NK-92 treated with Interleukin-12 subunit alpha and Interleukin-12 subunit beta, amount 100 ng/mL, for 24 hours (cell line): ENCODE data around the gene BABAM1.
A peak's percentile ranks its signal among the peaks of the same experiment; 100 is the strongest.

Source experiments
- DNase-seq: peaks from one replicate; lab custom pipeline; 2025; lab: John Stamatoyannopoulos, UW

BABAM1 gene

DNA sequence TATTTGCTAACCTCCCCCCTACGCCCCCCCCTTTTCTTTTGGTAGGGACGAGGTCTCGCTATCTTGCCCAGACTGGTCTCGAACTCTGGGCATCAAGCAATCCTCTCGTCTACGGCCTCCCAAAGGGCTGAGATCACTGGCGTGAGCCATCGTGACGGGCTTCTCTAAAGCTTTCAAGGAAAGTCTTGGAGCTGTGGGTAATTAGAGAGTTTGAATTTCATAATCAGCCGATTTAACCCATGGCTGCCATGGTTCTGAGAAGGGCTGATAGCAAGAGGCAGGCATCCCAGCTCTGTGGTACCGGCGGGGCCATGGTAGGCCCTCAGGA is 36.7 kb downstream of the BABAM1 start:
- DNase-seq: no peak

DNA sequence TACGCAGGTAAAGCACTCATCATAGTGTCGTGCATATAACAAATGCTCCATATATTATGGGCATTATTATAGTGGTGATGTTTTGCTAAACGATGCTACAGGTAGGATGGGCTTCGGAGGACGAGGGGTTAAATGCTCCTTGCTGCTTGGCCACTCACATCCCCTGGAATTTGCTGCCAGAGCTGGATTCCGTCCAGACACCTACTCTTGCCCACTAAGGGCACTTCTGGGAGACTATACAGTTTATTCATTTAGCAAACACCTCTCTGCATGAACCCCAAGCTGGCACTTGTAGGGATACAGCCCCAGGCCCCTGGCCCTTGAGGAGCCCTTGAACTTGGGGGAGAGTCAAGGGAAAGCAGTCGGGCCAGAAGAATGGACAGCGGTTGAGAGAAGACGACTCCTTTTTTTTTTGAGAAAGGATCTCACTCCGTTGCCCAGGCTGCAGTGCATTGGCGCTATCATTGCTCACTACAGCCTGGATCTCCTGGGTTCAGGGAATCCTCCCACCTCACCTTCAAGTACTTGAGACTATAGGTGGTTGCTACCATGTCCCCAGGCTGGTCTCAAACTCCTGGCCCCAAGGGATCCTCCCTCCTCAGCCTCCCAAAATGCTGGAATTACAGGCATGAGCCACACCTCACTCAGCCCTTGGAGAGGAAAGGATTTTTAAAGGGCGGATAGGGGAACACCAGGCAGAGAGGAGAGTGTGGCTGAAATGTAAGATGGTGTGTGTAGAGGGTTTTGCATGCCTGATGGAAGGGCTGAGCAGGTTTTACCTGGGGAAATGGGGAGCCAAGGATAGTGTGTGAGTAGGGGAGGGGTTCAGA is 37.4 kb downstream of the BABAM1 start:
- DNase-seq: no peak

DNA sequence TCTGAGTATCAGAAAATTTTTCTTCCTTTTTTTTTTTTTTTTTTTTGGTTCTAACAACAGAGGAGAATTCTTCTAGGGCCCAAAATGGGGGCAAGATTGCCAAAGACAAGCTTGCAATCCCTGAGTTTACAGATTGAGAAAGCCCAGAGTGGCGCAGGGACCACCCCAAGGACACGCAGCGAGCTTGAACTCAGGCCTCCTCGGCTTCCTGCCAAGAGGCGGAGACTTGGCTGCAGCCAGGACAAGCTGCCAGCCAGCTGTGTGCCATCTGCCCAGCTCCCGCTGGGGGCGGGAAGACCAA is 37.9 kb downstream of the BABAM1 start:
- no peak for DNase-seq

DNA sequence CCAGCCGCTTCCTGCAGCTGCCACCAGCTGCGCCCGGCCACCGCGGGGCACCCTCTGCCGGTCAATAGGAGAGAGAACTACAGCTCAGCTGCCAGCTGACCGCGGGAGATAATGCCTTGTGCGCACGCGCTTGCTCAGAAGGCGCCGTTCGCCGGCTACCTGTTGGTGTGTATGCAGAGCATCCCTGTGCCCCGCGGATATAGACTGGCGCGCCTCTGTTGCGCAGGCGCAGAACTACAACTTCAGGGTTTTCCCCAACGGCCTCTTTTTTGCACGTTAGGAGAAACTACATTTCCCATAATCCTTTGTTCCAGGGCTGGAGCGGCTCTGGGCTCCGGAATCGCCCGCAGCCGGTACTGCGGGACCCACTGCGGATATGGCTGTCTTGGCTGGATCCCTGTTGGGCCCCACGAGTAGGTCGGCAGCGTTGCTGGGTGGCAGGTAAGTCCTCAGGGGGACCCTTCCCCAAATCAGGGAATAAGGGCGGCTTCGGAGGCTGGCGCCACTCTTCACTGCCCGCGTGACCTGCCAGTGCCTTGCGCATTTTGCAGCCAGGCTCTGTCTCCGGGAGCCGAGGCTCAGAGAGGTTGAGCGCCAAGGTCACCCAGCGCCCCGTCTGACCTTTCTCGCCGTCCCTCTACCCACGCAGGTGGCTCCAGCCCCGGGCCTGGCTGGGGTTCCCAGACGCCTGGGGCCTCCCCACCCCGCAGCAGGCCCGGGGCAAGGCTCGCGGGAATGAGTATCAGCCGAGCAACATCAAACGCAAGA is 38.5 kb downstream of the BABAM1 start, which contains the start of gene MRPL34:
Gene MRPL34, plus strand, starts transcription at position 356 of the 768 bp plus-strand sequence. Its CDS starts 21 bp downstream, at position 377.
- DNase-seq: peak; percentile 98

DNA sequence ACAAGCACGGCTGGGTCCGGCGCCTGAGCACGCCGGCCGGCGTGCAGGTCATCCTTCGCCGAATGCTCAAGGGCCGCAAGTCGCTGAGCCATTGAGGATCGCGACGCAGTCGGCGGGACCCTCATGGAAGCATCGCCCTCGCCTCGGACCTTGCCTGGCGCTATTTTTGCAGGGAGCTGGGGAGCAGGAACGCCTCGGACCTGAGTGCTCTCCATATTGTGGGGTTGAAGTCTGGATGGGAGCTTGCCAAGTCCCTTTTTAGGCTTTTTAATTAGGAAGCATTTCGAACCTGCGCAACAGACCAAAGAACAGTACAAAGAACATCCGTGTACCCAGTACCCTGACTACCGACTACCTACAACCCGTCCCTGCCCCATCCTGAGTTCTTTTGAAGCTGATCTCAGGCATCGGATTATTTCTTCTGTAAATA is 39.1 kb downstream of the BABAM1 start:
- DNase-seq: no peak

DNA sequence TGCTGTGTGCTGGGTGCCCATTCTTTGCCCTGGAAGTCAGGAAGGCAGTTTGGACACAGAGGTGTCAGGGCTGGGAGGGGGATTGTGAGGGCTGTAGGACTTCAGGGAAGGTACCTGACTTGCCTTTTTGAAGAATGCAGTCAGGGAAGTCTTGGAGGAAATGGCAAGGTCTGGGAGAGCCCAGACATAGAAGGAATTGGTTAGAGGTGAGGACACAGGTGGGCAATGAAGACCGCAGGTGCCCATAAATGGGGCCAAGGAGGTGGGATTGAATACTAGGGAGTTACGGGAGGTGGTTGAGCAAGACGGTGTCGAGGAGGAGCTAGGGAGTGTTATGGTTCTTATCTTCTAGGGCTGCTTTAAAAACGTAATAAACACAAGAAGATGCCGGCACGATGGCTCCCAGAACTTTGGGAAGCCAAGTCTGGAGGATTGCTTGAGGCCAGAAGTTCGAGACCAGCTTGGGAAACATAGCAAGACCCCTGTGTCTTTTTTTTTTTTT is 40.7 kb downstream of the BABAM1 start:
- no peak for DNase-seq

DNA sequence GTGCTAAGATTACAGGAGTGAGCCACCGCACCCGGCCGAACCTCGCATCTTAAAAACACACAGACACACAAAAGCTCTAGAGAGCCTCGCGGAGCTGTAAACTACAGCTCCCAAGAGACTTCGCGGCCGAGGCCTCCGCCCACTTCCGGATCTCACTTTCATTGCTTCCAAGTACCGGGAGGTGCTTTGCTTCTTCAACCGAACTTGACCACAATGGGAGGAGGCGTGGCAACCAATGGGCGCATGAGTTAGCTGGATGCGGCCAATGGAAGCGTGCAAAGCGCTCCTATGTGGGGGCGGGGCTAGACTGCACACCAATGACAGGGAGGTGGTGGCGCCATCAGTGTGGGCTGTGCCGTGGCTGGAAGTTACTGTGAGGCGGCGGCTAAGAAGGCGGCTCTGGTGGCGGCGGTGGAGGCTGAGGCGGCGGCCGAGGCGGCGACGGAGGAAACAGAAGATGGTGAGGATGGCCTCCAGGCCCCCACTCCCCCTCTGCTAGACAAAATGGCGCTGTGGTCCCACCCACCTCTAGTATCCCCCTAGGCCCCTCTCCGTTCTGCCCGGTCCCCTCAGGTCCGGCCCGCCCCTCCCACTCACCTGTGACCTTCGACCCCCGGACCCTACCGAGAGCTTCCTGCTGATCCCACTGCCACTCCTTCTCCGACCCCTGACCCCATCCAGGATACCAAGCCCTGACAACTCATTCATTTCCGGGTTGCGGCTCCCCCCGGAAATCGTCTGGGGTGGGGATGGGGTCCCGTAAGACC is 42.1 kb downstream of the BABAM1 start, which contains the start of gene DDA1:
Gene DDA1, plus strand, starts transcription at position 366 of the 767 bp plus-strand sequence. Its CDS starts 92 bp downstream, at position 458.
- peak; percentile 99 for DNase-seq

DNA sequence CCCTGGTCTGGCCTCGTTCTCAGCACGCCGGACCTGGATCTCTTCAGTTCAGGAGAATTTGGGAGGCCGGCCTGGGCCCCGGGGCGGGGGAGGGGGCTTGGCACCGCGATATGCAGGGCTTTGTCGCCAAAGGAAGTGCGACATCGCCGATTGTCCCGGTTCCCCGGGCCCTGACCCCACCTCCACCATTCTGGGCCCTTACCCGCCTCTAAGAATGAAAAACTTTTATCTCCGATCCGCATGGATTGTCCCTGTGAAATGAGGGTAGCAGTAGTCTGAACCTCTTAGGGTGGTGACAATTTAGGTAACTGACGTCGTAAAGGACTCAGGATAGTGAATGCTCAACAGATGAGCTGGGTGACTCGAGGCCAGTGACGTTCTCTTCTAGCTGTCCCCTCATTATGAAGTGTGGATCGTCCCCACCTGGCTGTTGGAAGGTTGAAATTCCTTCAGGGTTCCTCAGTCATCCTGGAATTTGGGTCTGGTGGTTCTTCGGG is 42.8 kb downstream of the BABAM1 start:
- no peak for DNase-seq

DNA sequence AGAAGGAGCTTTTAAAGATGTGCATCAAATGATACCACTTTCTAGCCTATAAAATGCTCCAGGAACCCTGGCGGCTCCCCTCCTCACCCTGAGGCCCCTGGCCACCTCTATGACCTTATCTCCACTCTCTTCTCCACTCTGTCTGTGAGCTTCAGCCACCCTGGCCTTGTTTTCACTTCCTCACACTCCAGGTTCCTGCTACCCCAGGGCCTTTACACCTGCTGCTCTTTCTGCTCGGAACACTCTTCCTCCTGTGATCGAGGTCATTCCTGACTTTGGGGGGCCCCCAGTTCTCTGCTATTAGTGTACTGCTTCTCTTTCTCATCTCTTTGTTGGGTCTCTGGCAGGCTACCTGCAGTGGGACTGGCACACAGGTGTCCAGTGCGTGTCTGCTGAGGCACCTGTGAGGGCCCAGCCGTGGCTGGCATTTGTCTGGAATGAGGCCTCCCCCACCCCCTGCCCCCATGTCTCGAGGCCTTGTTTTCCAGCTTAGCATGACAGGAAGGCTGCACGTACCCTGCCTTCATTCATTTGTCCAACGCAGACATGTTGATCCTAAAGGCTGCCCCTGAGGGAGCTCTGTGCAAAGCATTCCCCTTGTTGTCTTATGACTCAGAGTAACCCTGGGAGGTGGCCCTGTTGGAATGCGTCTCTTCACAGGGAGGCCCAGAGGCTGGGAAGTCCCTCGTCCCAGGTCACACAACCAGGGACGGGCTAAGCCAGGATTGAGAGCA is 44.4 kb downstream of the BABAM1 start:
- no peak for DNase-seq

DNA sequence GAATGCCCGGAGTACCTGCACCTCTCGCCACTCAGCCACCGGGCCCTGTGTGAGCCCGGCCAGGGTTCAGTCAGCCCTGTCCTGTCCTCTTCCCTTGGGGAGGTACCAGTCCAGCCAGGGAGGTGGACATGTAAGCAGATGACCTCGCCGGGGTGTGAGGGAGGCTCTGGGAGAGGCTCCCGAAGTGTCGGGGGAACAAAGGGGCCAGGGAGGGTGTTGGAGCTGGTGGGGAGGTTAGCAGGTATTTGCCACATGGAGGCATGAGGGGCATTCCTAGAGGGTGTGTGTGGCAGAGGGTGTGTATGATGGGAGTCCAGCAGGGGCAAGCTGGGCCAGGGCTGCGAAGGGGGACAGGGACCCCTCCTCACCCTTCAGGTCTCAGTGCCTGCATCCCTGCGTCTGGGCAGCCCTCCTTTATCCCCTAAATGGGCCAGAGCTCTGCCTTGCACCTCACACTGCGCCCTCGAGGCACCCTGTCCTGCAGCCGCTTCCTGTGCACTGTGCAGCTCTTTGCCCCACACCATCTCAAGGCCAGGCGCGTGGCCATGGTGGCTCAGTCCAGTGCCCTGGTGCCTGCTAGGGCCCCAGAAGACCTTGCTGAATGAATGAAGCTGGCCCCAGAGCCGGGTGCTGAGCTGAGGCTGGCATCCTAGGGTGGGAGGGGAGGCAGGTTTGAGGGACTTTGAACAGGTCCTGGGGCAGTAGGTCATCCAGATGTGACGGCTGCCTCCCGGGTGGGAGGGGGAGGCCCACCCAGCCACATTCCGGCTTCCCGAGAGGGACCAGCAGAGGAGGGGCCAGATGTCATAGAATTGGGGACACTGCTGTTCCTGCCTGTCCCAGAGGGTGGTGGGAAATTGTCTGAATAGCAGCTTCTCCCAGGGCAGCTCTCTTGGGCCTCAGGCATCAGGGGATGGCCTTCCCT is 45.2 kb downstream of the BABAM1 start:
- DNase-seq: no peak

DNA sequence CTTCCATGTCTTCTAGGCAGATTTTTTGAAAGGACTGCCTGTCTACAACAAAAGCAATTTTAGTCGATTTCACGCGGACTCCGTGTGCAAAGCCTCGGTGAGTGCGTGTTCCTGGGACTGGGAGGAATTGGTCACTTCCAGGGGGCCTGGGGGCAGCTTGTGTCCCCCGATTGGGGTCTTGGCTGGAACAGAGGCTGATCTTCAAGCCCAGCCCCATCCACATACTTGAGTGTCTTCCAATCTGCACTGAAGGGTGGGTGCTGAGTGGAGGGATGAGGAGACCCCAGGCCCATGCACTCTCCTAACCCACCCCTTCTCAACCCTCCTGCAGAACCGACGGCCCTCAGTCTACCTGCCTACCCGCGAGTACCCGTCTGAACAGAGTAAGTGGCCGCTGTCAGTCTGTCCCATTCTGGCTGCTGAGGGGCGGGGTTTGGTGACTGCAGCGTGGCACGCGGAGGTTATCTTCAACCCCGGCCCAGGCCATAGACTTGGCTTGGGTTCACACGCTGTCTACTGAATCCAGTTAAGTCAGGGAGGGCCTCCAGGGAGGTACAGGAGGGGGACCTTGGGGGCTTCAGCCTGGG is 46.9 kb downstream of the BABAM1 start:
- DNase-seq: no peak

DNA sequence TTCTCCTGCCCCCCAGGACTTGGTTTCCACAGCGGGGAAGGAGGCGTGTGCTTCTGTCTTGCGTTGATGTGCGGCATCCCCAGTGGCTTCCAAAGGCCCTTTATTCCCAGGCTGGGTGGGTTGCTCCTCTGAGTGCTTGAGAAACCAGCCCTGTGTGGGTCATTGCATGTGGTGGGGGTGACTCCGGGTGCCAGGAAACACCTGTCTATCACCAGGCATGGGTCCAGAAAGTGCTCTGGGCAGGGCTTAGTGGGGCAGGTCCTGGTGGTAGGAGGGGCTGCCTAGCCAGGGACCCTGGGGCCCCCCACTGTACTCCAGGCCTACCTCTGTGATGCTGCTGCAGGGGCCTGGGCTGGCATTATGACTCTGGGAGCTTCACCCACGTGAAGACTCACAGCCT is 51.7 kb downstream of the BABAM1 start:
- DNase-seq: no peak

DNA sequence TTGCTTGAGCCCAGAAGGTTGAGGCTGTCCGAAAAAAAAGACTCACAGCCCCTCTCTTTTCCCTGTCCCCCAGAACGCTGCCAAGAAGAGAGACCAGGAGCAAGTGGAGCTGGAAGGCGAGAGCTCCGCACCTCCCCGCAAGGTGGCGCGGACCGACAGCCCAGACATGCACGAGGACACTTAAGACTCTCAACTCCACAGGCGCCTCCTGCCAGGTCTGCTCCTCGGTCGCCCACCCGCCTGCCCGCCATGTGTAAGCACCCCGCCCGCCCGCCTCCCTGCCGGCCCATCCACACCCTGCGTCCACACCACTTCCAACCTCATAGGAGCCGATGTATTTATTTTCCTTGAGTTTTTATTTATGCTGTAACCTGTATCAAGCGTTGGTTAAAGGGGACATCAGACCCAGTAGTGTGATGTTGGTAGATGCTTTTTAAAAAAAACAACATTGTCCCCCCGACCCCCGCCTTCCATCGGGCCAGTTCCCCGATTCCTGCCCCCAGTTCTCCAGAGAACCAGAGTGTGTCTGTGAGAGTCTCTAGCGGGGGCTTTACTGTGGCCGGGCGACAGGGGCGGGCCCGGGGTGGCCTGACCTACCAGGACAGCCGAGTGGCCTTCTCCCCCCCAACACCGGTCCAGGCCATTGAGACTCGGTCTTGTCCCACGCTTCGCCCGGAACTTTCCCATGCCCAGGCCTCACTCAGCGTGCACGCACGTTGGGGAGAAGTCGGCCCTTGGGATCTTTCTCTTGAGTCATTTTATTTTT is 52.4 kb downstream of the BABAM1 start:
- DNase-seq: no peak

DNA sequence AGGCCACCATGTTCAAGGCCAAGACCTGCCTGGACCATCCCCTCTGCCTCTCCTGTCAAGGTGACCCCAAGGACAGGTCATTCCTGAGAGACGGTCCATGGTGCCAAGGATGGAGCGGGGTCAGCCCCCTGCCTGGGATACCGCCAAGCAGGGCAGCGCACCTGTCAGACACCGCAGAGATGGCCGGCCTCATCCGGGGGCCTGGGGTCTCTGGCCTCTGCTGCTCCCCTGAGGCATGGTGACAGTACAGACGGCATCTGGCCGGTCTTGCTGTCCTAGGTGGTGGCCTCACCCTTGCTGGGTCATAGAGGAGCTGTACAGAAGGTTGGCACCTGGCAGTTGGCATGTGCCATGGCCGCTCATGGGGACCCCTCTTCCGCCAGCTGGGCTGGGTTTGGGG is 53.2 kb downstream of the BABAM1 start:
- no peak for DNase-seq

DNA sequence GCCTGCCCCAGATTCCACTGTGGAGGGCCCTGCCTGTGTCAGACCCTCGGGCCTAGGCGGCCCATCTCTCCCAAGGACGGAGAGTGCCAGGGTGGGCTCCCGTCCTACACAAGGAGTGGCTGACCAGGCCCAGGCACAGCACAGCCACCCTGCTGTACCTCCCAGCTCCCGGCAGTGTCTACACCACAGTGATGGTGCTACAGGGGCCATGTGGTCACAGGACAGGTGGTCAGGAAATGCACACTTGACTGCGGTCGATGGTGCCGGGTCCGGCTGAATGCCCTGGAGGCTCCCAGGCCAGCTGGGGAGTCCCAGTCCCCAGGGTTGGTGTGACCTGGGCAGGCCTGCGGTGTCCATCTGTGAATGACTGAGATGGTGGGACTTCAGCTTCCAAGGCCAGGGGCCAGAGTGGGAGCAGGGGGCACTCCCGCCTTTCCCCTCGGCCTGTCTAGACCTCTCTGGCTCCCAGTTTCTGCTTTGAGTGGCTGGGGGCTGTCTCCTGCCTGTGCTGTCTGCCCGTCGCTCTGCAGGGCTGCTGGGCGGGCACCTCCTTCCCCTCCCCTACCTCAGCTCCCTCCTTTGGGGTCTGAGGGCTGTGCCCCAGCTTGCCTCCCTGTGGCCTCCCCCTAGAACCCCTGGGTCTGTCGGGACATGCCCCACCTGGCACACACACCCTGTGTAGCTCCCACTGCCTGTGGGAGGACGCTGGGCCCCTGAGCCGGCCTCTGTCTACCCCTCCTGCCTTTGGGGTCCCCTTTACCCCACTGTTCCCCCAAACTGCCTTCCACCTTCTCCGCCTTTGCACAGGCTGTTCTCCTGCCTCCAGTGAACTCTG is 54.6 kb downstream of the BABAM1 start:
- no peak for DNase-seq

DNA sequence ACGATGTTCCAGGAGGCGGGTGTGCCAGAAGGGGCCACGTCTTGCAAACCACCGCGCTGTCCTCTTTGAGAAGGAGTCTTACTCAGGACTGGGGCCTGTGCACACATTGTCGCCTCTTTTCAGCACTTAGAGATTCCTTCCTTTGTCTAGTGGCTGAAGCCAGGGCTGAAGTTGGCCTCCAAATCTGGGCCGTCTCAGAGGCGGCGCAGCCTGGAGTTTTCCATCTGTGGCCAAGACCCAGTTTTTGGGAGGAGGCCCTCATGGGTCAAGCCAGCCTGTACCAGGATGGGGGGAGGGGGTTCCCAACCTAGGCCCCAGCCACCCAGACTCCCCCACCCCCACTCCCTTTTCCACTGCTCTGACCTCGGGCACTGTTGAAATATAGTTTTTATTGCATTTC is 55.6 kb downstream of the BABAM1 start:
- DNase-seq: no peak

DNA sequence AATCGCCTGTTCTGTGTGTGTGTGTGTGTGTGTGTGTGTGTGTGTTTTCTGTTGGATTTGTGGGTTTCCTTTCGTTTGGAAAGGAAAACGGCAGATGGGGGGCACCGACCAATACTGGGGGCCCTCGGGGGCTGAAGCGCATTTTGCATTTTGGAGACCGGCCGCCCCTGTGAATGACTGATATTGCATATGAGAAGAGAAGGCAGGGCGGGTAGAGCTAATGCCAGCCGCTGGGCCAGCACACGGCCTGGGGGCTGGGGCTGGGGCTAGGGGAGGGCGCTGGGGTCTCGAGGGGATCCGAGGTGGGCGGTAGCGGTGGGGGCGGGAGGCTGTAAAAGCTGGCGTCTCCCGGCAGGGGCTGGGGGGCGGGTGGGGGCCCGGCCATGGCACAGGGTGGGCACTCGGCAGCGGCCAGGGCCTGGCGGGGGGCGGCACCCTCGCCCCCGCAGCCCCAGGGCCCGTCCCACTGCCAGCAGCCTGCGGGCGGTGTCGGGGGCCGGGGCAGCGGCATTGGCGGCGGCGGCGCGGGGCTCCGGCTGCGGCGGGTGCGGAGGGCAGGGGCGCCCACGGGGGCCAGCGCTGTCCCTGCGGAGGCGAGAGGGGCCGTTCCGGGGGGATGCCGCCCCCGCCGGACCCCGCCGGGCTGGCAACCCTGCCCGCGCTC is 56.2 kb downstream of the BABAM1 start:
- no peak for DNase-seq

DNA sequence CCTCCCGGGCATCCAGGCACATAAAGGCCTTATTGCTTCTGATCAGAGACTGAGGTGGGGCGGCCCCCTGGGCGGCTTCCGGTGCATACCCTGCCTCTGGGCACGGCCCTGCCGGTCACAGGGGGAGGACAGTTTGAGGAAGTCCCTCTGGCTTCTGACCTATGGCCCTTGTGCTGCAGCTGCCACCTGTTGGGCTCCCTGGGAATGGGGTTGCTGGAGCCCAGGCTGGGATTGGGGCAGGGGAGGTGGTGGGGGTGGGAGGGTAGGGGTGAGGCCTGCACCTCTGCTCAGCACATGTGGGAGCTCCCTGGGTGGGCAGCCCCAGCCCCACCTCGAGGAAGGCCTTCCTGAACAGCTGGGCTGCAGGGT is 56.7 kb downstream of the BABAM1 start:
- DNase-seq: no peak
